ENCODE data around the gene TBCK.

GRCh38 chr4:106364282-106364681 lies 48.3 kb upstream of the TBCK start:
- TF ChIP-seq, protein P1, sequence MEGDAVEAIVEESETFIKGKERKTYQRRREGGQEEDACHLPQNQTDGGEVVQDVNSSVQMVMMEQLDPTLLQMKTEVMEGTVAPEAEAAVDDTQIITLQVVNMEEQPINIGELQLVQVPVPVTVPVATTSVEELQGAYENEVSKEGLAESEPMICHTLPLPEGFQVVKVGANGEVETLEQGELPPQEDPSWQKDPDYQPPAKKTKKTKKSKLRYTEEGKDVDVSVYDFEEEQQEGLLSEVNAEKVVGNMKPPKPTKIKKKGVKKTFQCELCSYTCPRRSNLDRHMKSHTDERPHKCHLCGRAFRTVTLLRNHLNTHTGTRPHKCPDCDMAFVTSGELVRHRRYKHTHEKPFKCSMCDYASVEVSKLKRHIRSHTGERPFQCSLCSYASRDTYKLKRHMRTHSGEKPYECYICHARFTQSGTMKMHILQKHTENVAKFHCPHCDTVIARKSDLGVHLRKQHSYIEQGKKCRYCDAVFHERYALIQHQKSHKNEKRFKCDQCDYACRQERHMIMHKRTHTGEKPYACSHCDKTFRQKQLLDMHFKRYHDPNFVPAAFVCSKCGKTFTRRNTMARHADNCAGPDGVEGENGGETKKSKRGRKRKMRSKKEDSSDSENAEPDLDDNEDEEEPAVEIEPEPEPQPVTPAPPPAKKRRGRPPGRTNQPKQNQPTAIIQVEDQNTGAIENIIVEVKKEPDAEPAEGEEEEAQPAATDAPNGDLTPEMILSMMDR (conservative IDR thresholded peaks at IDR 0.05): no peak
- TF ChIP-seq ZFX (IDR thresholded peaks at IDR 0.05): no peak
